GM18861 (cell line): Measurements from ENCODE around the gene GSTO2.

Experiments used
- ATAC-seq: cut with Tn5 transposase; IDR thresholded peaks from one replicate; pipeline ENCODE4 v1.9.1; 2021; ENCODE audit not compliant: unreplicated experiment

GSTO2 gene

DNA sequence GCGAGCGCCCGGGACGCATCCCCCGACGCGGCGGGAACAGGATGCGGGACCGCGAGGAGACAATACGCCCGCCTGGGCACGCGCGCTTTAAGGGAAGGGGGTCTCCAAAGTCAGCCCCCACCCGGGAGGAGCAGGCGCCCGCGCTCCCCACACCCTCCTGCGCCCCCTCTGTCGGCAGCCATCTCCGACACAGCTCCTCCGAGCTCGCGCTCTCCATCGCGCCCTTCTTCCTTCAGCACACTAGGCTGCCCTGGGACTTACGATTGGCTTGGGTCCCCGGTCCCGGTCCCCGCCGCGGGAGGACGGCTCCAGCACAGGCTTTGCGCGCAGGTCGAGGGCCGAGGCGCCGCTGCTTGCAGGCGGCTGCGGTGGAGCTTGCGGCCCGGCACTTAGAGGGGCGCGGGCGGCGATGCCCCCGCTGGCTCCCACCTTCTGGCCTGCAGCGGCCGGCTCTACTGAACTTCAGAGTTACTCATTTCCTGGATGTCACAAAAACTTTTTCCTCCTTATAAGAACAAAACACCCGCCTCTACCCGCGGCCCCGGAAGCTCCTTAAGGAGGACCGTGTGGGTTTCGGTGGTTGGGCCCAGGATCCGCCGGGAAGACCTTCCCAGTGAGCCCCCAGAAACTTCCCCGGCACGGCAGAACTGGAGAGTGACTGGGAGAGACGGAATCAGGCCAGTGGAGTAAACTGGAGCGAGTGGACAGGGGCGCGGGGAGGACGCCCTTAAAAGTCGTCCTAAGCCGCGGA is 69.2 kb downstream of the GSTO2 start, which contains the start of gene ITPRIP:
Gene ITPRIP (minus strand): TSS at position 481 of the 751 bp plus-strand sequence. CDS start 22,414 bp downstream, outside the sequence.
- ATAC-seq = peak; percentile 54

DNA sequence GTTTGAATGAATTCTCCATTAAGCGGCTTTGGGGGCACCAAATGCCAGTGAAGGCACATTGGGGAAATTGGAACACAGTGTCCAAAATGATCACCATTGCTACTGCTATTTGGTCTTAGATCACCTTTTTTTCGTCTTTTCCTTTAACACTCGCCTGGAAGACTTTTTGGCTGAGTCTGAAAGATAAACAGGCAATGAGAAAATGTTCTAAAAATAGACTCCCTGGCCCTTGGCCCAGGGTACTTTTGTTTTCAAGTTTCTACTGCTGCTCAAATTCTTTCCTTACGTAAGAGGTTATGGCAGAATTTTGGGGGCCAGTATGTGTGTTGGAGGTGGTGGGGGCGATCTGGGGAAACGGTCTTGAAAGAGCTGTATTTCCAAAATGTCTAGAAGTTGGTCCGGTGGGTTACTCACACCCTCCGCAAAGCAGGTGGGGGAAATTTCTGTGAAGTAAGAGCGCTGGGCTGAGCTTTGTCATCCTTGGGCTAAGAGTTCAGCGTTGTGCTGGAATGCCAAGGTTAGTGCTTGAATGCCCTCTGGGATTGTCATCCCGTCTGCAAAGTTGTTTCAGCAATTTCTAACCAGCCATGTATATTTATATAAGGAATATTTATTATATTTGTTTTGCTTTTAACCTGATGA is 70.6 kb downstream of the GSTO2 start:
- ATAC-seq = no peak

DNA sequence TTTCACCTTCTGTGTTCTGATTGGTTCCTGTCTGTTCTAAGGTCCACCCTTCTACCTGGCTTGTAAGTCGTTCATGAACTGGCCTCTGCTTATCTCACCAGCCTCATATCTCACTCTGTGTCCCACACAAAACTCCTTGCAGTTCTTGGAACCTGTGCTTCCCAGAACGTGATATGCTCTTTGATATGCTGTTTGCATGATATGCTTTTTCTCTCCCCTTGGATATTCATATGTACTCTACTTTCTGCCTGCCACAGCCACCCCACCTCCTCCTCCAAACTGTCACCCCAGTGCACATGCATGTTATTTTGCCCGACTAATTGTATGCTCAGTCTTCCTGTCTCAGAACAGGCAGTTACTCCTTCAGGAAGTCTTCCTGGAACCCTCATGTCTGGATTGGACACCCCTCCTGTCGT is 71.1 kb downstream of the GSTO2 start:
- no peak for ATAC-seq

DNA sequence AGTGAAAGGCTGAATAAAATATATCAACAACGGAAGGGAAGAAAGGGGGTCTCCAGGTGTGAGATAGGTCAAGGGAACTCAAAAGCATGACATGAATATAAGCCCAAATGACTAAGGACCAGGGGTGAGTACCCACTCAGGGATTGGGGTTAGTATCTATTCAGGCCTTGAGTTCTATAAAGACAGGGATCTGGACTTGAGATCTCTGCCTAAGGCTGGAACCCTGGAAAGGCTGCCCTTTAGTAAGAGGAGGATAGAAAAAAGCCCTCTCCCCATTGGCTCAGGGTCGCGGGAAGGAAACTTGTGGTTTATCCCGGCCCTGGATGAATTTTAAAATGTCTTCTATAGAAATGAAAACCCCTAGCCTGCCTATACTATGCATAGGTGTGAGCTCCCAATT is 71.7 kb downstream of the GSTO2 start:
- ATAC-seq = no peak

DNA sequence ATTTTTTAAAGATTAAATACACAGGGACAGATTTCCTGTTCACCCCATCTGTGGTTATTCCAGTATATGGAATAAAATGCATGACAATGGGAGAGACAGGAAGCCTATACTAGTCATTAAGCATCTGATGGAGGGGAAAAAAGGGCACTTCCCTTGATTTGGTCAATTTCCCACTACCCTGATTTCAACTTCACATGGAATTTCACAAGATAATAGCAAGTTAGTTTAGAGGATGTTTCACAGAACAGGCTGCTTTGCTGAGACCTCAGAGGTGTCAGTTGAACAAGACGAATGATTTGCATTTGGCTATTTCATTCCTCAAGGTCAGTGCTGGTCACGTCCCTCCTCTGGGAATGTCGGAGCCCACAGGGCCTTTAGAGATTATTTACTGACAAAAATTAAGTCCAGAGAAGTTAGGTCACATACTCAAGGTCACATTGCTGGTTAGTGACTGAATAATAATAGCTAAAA is 74.0 kb downstream of the GSTO2 start:
- ATAC-seq = no peak

DNA sequence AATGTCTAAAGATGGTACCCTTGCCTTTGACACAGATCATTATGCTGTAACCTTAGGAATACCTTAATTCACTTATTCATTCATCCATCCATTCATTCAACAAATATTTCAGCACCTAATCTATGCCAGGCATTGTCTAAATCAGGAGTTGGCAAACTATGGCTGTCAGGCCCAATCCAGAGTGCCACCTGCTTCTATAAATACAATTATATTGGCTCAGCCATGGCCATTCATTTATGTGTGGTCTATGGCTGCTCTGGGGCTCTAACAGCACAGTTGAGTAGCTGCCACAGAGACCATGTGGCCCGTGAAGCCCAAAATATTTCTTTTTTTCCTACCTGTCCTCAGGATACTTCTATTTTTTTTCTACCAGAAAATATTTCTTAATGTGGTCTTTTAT is 75.2 kb downstream of the GSTO2 start:
- ATAC-seq = no peak

DNA sequence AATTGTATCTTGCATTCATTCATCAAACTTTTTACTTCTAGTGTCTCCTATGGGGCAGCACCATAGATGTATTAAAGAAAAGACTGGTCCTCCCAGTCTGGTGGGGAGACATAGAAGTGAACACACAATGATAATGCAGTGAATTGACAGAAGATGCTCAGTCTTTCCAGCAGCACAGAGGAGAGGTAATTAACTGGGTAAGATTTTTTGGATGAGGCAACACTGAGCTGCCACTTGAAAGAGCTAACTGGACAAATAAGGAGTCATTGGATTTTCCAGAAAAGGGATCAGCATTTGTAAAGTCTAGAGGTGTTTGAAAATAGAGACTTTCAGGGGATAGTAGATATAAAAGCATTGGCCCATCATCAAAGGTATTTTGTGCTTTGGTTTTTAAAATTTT is 76.5 kb downstream of the GSTO2 start:
- no peak for ATAC-seq

DNA sequence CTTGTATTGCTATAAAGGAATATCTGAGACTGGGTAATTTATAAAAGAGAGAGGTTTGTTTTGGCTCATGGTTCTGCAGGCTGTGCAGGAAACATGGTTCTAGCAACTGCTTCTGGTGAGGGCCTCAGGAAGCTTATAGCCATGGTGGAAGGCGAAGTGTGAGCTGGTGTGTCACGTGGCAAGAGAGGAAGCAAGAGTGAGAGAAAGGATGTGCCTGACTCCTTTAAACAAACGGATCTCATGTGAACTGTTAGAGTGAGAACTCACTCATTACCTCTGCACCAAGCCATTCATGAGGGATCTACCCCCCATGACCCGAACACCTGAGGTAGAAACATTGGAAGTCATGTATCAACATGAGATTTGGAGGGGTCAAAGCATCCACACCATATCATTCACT is 77.0 kb downstream of the GSTO2 start:
- no peak for ATAC-seq

DNA sequence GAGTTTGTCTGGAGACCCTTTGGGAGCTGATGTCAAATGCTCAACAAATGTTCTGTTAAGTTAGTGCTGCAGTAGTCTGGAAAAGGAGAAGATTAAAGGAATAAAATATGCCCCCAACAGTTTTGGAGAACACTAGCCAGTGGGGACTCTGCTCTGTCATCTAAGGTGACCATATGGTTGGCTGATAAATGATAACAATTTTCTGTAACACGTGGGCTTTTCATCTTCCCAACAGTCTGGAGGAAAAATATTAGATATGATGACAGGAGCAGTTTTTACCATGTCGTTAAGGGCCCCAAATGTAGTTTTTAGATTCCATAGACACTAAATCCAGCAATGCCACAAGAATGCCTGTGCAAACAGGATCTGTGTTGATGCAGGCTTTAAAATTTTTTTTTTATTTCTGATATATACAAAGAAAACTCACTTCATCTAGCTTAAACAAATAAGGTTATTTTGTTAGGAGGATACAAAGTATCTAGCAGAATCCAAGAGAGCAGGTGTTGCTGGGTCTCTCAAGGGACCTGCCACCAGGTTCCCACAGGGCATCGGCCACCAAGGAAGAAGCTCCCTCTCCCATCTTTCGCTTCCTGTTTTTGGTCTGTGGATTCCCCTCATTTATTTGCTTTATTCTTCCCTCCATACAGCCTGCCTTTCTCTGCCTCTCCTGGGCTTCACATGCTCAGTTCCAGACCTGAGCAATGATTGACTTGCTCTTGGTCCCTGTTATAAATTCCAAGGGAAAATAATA is 78.5 kb downstream of the GSTO2 start:
- ATAC-seq = no peak

DNA sequence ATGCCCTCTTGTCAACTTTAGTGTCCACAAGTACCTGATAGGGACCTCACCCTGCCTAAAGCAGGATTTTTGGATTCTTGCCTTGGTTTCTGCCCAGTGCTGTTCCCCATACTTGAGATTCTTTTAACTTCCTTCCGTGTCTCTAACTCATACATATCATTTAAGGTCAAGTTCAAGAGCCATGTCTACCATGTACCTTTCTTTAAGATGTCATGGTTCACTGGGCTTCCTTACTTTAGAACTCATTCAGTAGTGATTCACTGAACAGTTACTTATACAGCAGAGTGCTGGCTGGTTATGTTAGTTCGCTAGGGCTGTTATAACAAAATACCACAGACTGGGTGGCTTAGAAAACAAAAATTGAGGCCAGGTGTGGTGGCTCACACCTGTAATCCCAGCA is 79.6 kb downstream of the GSTO2 start:
- ATAC-seq = no peak

DNA sequence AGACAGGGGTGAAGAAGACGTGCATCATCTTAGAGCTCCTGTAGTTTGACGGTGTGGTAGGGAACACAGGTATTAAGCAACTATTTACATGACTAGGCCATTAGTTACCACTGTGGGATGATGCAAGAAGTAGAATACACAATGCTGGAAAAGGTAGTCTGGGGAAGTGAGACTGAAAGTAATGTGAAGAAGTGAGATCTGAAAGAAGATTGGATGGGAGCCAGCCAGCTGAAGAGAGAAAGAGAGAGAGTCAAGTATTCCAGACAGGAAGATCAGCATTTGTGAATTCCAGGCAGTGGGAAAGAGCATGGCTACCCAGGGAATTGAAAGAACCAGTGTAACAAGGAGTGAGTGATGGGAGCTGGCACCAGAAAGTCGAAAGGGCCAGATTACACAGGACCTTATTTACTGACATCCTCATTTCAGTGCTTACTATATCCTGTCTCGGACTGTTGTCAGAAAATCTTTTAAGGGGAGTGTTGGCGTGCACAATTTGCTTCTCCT is 80.7 kb downstream of the GSTO2 start:
- ATAC-seq = peak; percentile 39

DNA sequence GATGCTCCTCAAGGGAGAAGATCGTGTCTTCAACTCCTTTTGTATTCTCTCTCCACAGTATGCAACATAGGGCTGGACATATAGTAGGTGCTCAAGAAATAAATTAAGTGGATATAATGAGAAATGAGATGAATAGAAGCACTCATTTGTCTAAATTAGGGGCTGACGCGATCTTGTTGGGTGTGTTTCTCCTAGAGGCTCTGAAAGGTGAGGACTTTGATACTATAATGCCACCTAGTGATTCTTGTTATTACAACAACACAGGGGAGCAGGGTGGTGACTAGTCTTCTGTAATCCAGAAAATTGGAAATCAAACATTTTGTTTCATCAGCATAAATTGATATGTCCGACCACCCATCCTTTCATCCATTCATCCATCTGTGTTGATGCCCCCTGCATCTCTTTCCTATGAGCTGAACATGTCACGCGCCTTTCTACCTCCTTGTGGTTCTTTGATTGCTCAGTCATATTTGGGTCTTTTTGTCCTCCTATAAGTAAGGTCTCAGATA is 81.2 kb downstream of the GSTO2 start:
- ATAC-seq = peak; percentile 45

DNA sequence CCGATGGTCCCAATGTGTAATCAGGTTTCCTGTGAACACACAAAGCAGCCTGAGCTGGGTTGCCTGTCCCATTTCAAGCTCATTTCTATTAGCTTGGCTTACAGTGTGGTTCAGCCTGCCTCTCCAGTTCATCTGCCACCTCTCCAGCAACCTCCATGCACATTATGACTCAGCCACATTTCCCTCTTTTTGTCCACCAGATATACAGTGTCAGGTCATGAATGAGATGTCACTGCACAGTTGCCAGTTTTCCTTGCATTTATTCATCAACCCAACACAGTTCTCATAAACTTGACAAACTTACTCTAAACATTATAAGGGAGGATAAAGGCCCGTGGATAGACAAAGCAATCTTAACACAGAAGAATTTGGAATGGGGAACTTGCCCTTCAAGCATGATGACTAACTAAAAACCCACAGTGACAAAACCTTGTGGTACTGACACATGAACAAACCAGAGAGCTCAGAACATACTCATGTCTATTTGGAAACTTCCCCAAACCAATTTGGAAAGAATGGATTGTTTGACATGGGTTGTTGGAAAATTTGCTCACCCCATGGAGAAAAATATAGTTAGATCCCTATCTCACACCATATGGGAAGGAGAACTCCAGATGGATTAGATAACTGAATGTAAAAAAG is 82.2 kb downstream of the GSTO2 start:
- no peak for ATAC-seq

DNA sequence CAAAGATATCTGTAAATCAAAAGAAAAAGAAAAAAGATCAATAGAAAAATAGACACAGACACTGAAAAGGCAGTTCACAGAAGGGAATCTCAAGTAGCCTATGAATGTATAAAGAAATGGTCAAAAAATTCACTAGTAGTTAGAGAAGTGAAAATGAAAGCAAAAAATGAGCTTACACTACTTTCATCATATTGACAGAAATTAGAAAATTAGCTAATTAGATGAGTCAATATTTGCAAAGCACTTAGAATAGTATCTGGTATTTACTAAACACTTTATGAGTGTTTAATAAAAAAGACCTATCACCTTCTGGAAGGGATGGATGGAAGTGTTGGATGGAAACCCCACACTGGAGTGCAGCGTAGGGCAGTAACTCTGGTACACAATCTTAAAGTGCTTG is 82.9 kb downstream of the GSTO2 start:
- peak; percentile 22 for ATAC-seq

DNA sequence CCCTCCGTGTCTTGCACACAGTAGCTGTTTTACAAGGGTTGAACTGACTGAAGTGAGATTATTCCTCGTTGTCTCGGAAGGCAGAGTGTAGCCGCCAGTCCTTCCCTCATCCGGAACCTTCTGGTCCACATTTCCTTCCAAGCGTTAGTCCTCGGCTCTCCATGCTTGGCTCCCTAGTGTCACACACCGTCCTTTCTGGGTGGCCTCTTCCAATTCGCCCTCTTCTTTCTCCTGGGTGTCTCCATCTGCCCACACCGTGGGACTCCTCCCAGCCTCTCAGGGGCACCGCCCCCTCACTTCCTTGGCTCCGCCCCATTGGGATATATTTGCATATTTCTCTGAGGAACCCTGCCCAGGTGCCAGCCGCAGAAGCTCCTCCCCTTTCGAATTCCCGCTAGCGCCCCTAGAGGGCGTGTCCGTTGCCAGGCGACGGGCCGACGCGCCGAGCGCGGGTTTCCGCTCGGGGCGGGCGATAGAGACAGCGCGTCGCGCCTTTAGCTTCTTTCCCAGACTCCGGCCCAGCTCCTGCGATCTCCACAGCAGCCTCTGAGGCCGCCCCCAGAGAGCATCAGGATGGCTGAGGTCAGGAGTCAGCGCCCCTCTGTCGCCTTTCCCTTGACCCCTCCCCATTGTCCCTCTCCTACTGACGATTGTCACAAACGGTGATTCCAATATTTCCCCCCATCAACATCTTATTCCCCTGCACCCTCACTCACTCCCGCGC is 84.5 kb downstream of the GSTO2 start, which contains the start of gene CFAP58:
Gene CFAP58 (plus strand): TSS at position 509 of the 724 bp plus-strand sequence. CDS start 65 bp downstream, at position 574.
- peak; percentile 40 for ATAC-seq
